GM19193 (cell line): ENCODE results near the gene SLC2A4.

Experiments
- POLR2A ChIP-seq: IDR thresholded peaks from 4 replicates; pipeline ENCODE4 v1.6.1; 2011; ENCODE audit not compliant: insufficient read depth, insufficient read length; ENCODE audit errors: extremely low read depth

Gene SLC2A4

DNA sequence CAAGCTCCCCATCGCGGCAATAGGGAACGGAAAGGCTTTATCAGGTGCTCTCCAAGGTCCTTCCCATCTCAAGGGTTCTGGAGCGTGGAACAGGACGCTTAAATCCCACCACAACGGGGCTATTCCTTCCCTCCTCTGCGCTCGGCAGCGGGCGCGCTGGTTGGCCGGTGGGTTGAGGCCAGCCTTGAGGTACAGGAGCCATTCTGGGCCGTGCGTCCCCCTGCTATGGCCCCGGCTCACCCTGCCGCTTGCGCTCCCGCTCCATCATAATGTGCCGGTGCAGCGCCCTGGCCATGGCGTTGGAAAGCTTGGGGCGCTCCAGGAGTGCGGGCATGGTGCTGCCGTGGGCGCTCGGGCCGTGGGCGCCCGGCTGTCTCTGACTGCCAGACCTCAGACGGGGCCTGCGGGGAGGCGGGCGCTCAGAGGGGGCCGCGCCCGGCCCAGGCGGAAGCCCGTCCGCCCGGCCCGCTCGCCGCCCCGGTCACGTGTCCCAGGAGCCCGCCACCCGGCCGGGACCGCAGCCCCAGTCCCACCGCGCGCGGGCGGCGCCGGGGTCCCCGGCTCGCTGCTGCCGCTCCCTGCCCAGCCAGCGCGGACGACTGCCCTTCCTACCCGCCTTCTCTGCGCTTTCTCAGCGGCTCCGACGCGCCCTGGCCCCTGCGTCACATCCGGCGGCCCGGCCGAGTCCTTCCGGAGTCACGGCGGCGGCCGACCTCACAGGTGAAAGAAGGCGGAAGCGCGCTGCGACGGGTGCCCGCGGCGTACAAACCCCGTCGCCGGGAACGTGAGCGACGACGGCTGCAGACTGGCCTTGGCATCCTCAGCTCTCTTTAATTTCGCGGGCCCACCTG is 33.4 kb downstream of the SLC2A4 start, which contains the start of gene GPS2:
Gene GPS2, minus strand, starts transcription at position 642 of the 851 bp plus-strand sequence. Its CDS starts 308 bp downstream, at position 334.
- peak; percentile 86 for TF ChIP-seq POLR2A

DNA sequence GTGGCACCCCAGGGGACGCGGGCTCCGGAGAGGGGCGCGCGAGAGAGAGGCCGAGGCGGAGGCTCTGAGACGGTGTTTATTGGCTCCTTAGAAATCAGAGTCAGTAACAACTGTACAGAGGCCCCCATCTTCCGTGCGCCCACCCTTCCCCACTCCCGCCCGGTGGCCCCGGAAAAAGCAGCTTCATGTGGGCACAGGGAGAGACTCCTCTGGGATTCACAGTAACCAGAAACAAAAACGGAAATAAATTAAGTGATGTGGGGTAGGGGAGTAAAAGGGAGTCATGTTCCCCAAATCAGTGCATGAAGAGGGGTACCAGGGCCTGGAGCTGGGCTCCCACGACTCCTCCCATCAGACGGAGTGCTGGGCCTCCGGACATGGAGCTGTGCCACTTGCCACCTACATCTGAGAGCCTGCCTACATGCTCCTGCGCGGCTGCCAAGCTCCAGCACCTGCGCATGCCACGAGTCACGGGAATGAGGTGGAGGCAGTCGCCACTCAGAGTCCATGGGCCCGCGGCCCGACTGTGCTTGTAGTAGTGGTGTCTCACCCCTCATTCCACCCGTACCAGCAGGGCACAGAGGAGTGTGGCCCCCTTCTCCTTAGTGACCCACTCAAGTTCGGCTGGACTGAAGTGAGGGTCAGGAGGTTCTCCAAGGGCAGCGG is 34.2 kb downstream of the SLC2A4 start:
- no peak for TF ChIP-seq POLR2A

DNA sequence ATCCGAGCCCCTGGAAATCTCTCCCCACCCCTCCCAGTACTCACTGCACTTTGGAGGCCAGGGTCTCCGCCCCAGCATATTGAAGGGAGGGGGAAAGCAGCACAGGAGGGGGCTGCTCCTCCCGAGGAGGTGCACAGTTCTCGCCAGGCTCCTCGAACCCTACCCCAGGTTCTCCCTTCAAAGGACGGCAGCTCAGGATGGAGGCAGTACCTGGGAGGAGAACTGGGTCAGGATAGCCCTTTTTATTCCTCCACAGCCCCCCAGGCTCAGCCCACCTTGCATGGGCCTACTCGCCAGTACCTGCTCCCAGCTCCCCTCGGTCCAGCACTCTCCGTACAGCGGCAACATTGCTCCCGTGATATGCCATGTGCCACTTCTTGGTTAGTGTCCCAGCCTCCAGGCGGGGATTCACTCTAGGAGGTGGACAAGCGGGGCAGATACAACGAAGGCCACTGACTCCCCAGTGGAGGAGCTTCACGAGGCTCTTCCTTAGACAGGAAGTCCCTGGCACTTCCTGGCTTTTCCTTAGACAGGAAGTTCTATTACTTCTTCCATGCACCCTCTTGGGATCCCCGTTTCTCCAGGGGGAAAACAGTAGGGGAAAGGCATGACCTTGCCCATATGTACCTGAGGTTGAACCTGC is 35.8 kb downstream of the SLC2A4 start:
- no peak for TF ChIP-seq POLR2A

- no peak for TF ChIP-seq POLR2A
Measured at GRCh38 chr17:7318121-7318860, 36.8 kb downstream of the SLC2A4 start.

DNA sequence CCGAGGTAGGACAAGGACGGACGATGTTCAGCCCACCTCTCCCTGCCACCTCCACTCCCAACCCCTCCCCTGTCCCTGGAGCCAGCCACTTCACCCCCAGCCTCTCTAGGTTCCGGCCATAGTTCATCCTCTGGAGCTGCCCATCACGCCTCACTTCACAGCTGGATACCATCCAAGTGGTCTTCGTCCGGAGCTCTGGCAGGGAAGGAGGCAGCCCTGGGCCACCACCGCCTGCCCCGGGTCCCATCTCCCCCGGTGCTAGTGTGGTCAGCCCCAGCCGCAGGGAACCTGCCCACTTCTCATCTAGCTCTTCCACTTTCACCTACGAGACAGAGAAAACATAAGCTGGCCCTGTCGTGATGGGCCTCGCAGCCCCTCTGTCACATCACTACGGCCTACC is 39.9 kb downstream of the SLC2A4 start:
- no peak for TF ChIP-seq POLR2A

DNA sequence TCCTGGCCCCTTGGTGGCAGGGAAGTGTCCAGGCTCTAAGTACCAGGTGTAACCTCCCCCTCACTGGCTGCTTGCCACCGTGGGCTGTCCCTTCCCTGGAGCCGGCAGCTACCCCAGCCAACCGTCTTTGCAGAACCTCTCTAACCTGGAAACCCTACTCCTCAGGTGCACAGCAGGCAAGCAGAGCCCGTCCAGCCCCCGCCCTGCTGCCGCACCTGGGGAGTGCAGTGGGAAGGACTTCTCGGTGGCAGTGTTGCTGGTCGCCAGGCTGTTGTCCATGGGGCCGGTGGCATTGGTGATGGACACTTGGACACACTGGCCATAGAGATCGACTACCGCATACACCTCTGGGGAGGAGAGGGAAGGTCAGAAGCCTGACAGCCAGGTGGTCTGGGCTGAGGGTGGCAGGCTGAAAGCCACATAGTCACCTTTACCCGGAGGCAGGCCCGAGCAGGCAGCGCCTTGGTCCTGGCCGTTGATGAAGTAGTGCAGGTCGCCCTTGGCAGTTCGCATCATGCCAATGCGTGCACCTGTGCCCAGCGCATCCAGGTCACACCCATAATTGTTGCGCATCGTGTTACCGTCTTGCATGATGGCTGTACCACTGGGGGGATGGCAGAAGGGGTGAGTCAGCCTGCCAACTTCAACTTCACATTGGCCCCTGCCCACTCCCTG is 41.1 kb downstream of the SLC2A4 start:
- no peak for TF ChIP-seq POLR2A

DNA sequence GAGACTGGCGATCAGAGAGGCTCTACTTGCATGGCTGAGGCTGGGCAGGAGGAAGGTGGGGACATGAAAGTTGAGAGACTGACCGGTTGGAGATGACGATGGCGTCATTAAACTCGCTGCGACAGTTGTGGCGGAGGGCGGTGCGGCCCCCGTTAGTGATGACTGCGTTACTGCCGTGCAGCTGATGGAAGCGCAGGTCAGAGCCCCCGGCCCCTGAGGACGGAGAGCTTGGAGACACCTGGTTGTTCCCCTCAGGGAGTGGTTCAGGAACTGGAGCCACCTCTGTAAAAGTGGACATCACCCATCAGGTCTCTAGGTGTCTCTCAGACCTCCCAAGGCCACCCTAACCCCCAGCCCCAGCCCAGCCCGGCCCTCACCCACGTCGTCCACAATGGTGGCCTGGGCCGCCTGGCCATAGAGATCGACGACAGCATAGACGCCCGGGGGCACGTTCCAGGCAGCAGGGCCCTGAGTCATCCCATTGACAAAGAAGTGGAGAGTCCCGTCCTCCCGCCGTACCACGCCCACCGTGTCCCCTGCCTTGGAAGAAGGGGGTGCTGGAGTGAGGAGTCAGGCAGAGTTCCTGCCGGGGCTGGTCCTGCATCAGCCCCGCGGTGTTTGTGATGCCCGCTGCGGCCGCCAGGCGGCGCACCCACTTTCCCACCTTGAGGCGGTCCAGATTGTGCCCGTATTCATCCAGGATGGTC is 42.4 kb downstream of the SLC2A4 start:
- no peak for TF ChIP-seq POLR2A

DNA sequence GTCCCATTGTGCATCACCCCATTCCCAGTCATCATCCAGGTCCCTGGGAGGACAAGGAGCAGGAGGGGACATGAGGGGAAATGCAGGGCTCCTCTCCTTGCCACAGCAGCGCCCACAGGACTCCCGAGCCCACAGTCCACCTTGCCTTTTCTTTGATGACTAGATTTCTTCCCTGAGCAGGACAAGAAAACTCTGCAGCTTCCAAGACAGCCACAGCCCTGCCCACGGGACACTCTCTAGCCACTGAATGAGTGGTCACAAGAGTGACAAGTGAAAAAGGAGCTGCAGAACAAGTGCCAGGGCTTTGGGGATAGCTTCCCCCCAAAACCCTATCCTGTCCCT is 42.9 kb downstream of the SLC2A4 start:
- TF ChIP-seq POLR2A: no peak

DNA sequence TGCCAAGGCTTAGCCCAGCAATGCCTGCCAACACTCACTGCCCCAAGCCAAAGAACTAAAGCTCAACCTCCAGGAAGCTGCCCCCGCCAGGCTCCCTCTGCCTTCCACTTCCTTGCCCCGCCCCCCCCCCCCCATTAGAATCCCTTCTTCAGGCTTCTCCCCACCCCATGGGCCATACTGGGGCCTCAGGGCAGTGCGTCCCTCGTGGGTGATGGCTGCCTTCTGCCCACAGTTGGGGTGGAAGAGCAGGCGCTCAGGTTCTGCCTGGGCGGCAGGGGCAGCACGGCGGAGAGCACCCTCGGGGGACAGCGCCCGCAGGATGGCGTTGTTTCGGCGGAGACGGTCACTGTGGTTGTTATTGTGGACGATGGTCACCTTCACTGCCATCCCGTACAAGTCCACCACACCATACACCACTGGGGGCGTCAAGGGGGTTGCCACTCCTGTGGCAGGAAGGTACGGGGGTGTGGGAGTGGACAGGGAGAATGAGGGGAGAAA is 43.6 kb downstream of the SLC2A4 start:
- no peak for TF ChIP-seq POLR2A

DNA sequence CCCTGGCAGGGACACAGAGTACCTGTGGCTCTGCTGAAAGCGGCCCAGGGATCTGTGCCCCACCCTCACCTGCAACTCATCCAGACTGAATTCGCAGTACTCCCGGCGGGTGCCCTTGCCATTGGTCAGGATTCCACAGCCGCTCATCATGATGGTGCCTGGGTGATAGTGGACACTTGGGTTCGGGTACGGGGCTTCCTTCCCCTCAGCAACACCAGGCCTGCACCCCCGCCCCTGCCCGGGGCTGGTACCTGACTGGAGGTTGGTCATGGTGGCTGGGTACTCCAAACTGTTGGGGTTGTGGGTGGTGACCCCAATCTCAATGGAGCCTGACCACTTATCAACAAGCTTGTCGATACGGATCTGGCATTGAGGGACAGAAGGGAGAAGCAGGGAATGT is 44.7 kb downstream of the SLC2A4 start:
- no peak for TF ChIP-seq POLR2A

GRCh38 chr17:7327056-7327455 is 45.5 kb downstream of the SLC2A4 start:
- no peak for TF ChIP-seq POLR2A

DNA sequence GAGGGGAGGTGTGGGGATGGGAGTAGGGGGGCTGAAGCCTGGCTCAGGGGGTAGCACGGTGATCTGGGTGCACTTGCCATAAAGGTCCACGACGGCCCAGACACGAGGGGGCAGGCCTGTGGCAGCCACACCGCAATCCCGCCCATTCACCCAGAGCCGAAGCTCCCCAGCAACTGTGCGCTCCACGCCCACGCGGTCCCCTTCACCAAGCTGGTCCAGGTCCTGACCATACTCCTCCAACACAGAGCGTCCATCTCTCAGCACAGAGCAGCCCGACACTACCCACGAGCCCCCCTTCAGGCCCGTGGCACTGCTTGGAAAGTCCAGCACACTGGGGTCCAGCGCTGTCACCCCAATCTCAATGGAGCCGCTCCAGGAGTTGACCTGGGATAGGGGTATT is 46.0 kb downstream of the SLC2A4 start:
- TF ChIP-seq POLR2A: no peak

DNA sequence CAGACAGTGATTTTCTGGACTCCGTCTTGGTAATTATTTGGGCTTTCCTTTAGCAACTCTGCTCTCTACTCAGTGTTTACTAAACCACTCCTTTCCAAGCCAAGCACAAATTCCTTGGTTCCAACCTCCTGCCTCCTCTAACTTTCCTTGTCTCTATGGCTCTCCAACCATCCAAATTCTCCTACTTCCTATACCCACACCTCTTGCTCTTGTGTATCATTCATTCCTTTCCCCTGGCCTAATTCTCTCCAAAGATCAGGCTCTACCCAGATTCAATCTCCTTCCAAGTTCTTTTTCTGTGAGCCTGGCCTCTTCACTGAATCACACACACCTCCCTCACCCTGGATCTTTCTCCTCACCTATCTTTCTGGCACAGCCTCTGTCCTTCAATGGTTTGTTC is 46.5 kb downstream of the SLC2A4 start:
- no peak for TF ChIP-seq POLR2A
